HepG2 (cell line): ENCODE measurements around the gene FRMD6. TPM values are rescaled to one million over a fixed set of nuclear protein-coding genes. Genes with fewer than 3 reads are reported as not detected.

Experiments
- CEBPZ ChIP-seq: IDR thresholded peaks from 2 replicates; pipeline ENCODE4 v1.6.1; 2012; ENCODE audit warnings: low read length, improper control_type of control experiment
- CREB3 ChIP-seq: sonication (generic); formaldehyde crosslinking; IDR thresholded peaks from 2 replicates; pipeline ENCODE4 v1.5.0; 2020; ENCODE audit warnings: missing genetic modification reagents
- DMAP1 ChIP-seq: IDR thresholded peaks from 2 replicates; pipeline ENCODE4 v1.6.1; 2016
- ELF3 ChIP-seq: IDR thresholded peaks from 2 replicates; pipeline ENCODE4 v1.6.1; 2016; ENCODE audit warnings: missing genetic modification reagents, missing compliant biosample characterization
- FOSL2 ChIP-seq: sonication (generic); formaldehyde crosslinking; IDR thresholded peaks from 2 replicates; pipeline ENCODE4 v1.4.0; 2020; ENCODE audit warnings: missing genetic modification reagents
- HOMEZ ChIP-seq: IDR thresholded peaks from 2 replicates; pipeline ENCODE4 v1.6.1; 2016; ENCODE audit warnings: low read depth
- MIER3 ChIP-seq: IDR thresholded peaks from 2 replicates; pipeline ENCODE4 v1.6.1; 2016; ENCODE audit warnings: missing compliant biosample characterization, borderline replicate concordance
- ONECUT2 ChIP-seq: sonication (generic); formaldehyde crosslinking; IDR thresholded peaks from 2 replicates; pipeline ENCODE4 v1.4.0; 2020; ENCODE audit warnings: missing genetic modification reagents
- SIX1 ChIP-seq: sonication (generic); formaldehyde crosslinking; IDR thresholded peaks from 2 replicates; pipeline ENCODE4 v1.4.0; 2020; ENCODE audit warnings: missing genetic modification reagents, borderline replicate concordance
- STAT6 ChIP-seq: sonication (generic); formaldehyde crosslinking; IDR thresholded peaks from 2 replicates; pipeline ENCODE4 v1.4.0; 2020; ENCODE audit warnings: missing genetic modification reagents, mild to moderate bottlenecking, borderline replicate concordance
- ZBTB4 ChIP-seq: sonication (generic); formaldehyde crosslinking; IDR thresholded peaks from 2 replicates; pipeline ENCODE4 v1.4.0; 2020; ENCODE audit warnings: missing genetic modification reagents, mild to moderate bottlenecking, borderline replicate concordance
- ZNF160 ChIP-seq: sonication (generic); formaldehyde crosslinking; IDR thresholded peaks from 2 replicates; pipeline ENCODE4 v1.8.0; 2022; ENCODE audit warnings: mild to moderate bottlenecking, inconsistent platforms, missing genetic modification reagents
- ZNF451 ChIP-seq: sonication (generic); formaldehyde crosslinking; IDR thresholded peaks from 2 replicates; pipeline ENCODE4 v1.5.0; 2020; ENCODE audit warnings: mild to moderate bottlenecking, missing genetic modification reagents
- ZNF569 ChIP-seq: sonication (generic); formaldehyde crosslinking; IDR thresholded peaks from 2 replicates; pipeline ENCODE4 v1.5.0; 2020; ENCODE audit warnings: mild to moderate bottlenecking, missing genetic modification reagents, moderate library complexity, borderline replicate concordance
- ZNF720 ChIP-seq: sonication (generic); formaldehyde crosslinking; IDR thresholded peaks from 2 replicates; pipeline ENCODE4 v1.4.0; 2020; ENCODE audit warnings: missing genetic modification reagents
- ZNF746 ChIP-seq: sonication (generic); formaldehyde crosslinking; IDR thresholded peaks from 2 replicates; pipeline ENCODE4 v1.8.0; 2022; ENCODE audit warnings: mild to moderate bottlenecking, missing genetic modification reagents
- ZNF784 ChIP-seq: sonication (generic); formaldehyde crosslinking; IDR thresholded peaks from 2 replicates; pipeline ENCODE4 v1.5.1; 2020; ENCODE audit warnings: missing genetic modification reagents, mild to moderate bottlenecking, borderline replicate concordance
- polyA plus RNA-seq, 8 experiments: library from polyadenylated mRNA; depleted of rRNA in 3 of 8; stranded (reverse) in 7 of 8; unstranded in 1 of 8; fragments of >200 nt; fragmentation: Illumina TruSeq in 4 of 8; extraction: Trizol in 4 of 8; gene quantifications; 2 replicates each; pipeline versions ENCODE4 v1.2.1 to v1.2.3, GENCODE V29; 2011 to 2016; ENCODE audit warnings: low read depth in 4 of 8, missing spikeins in 1 of 8, mixed read lengths in 1 of 8; ENCODE audit not compliant: insufficient read depth in 1 of 8
- total RNA-seq, 5 experiments: library from RNA; depleted of rRNA; stranded (reverse); fragments of >200 nt; fragmentation: Illumina TruSeq; extraction: Trizol; gene quantifications; 2 replicates each; pipeline ENCODE4 v1.2.3, GENCODE V29; 2016; ENCODE audit warnings: low read depth in 1 of 5

The FRMD6 gene
- total and polyA plus RNA-seq, 2 of the 13 experiments (the other 11 are each of a cell fraction or from before 2014, with no cell fraction given), result 2.4 to 5.4 TPM

- TF ChIP-seq ONECUT2 (peak; percentile 79), ZNF784 (CRISPR knock-in tag) (no peak), ZNF746 (CRISPR knock-in tag) (no peak), ZBTB4 (CRISPR knock-in tag) (no peak), STAT6 (CRISPR knock-in tag) (no peak), MIER3 (CRISPR knock-in tag) (no peak), HOMEZ (CRISPR knock-in tag) (peak; percentile 17; the same call in 1 of the 2 replicates), CEBPZ (no peak), SIX1 (CRISPR knock-in tag) (no peak), ELF3 (no peak), DMAP1 (no peak), FOSL2 (CRISPR knock-in tag) (peak; percentile 93), CREB3 (CRISPR knock-in tag) (no peak), ZNF569 (no peak), ZNF720 (CRISPR knock-in tag) (no peak), ZNF160 (CRISPR knock-in tag) (no peak), ZNF451 (no peak)
Measured at GRCh38 chr14:51616724-51617409, 34.8 kb upstream of the FRMD6 start (continued).
